ENCODE data around the gene GANC. TPM values are rescaled to one million over a fixed set of nuclear protein-coding genes. Genes with fewer than 3 reads are reported as not detected.

GANC gene
- polyA plus RNA-seq, 3 donors = 23.6 to 35.6 (median 25.9) TPM

Other genes starting within 250 kb of the GANC start
- gene PLA2G4D, start 178.6 kb upstream of the GANC start, polyA plus RNA-seq (ENCODE audit: insufficient read length in 3 of 3) = under 1 TPM in 2 of 3 donors, not detected in 1; 0.04 TPM
- gene PLA2G4F, start 116.6 kb upstream of the GANC start, polyA plus RNA-seq (ENCODE audit: insufficient read length in 3 of 3) = 10 to 100 TPM; 22.9 to 24.6 (median 24.0) TPM
- gene VPS39, start 64.9 kb upstream of the GANC start, polyA plus RNA-seq (ENCODE audit: insufficient read length in 3 of 3) = 10 to 100 TPM; 58.5 to 61.4 (median 59.8) TPM
- 10 to 100 TPM; 55.6 to 60.9 (median 58.7) TPM for gene TMEM87A, start 232 bp downstream of the GANC start, polyA plus RNA-seq (ENCODE audit: insufficient read length in 3 of 3)
- 10 to 100 TPM; 23.9 to 31.8 (median 24.6) TPM for gene CAPN3, start 86.3 kb downstream of the GANC start, polyA plus RNA-seq (ENCODE audit: insufficient read length in 3 of 3)
- gene ZNF106, start 217.9 kb downstream of the GANC start, polyA plus RNA-seq (ENCODE audit: insufficient read length in 3 of 3) = 10 to 100 TPM; 47.1 to 50.6 (median 50.5) TPM
- 100 to 1,000 TPM; 117 to 123 (median 120) TPM for gene SNAP23, start 222.4 kb downstream of the GANC start, polyA plus RNA-seq (ENCODE audit: insufficient read length in 3 of 3)